Kidney glomerular epithelial cell (primary cell): Measurements from ENCODE around the gene LGI2.
"Not testable (repeated sequence)": the region's sequence is repeated elsewhere in the genome, so short reads cannot be mapped to it uniquely, and the experiment has no call there.

Source experiments
- DNase-seq: peaks from one replicate; lab custom pipeline; 2025; lab: John Stamatoyannopoulos, UW

Gene LGI2

DNA sequence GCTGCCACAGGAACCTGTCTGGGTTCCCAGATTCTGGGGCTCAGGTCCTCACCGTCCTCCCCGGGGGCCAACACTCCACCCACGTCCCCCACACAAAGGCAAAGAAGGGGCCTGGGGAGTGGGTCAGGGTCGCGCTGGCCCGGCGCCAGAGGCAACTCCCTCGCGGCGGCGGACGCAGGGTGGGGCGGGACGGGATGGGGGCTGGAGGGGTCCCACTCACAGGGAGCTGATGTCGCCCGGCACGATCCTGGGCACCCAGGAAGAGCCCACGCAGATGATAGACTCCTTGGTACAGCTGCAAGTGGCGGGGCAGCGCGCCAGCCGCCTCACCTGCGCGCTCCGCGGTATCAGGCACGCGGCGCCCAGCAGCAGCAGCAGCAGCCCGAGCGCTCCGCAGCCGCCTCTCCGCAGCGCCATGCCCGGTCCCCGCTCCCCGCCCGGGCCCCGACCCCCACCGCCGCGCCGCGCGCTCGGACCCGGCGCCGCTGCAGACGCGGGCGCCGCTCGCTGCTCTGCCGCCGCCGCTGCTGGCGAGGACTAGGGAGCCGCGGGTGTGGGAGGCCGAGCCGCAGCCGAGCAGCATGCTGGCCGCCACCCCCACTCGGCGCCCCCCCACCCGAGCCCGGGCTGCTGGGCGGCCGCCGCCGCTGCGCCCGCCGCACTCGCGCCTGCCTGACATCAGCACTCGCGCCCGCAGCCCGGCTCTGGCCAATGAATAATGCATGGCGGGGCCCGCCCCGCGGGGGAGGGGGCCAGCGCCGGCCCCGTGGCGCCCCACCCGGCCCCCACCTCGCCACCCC lies at the start of gene LGI2:
Gene LGI2, minus strand, starts transcription at position 670 of the 800 bp plus-strand sequence. Its CDS starts 253 bp downstream, at position 417.
- DNase-seq: no peak

- DNase-seq: no peak
These were observed 47.8 kb upstream of the LGI2 start for GRCh38 chr4:25078523-25078922.

DNA sequence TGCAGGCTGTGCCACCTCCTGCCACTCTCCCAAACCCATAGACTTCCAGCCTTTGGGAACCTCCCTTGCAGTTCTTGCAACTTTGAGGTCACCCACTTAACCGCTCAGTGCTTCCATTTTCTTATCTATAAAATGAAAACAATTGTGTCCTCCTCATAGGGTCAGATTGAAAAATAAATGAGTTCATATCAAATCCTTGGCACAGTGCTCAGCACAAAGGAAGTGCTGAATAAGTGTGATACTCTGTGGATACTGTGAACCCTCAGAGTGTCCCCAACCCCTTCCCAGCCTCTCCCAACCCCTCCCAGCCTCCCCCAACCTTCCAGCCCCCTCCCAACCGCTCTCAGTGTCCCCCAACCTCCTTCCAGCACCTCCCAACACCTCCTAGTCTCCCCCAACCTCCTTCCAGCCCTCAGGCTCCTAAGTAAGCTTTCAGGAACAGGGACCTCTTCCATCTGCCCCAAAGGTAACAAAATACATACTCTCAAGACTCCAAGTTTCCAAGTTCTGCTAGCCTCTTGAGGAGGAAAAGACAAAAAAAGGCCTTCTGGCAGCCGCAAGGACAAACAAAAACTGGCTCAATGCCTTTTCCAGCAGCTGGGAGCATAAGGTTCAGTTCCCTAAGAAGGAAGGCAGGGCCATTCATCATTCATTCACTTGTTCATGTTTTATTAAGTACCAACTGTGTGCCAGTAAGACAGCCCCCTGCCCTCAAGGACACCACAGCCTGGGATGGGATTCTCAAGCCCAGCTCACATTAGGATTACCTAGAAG lies 46.1 kb upstream of the LGI2 start:
- no peak for DNase-seq

- DNase-seq: no peak
These were observed 45.1 kb upstream of the LGI2 start for GRCh38 chr4:25075851-25076250.

DNA sequence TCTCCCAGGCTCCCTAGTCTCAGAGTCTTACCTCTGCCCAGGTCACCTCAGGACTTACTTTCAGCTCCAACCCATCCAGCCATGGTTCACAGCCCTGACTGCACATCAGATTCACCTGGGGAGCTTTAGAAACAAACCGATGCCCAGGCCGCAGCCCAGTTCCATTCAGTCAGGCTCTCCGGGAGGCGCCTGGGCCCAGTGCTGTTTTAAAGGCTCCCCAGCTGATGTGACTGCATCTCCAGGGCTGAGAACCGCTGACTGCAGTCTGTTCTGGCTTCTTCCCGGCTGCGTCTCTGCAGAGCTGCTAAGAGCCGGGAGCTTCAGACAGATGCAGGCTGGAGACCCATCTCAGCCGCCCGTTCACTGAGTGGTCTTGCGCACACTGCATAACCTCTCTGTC lies 44.4 kb upstream of the LGI2 start:
- DNase-seq: no peak

GRCh38 chr4:25070545-25070944 lies 39.8 kb upstream of the LGI2 start:
- DNase-seq: no peak

DNA sequence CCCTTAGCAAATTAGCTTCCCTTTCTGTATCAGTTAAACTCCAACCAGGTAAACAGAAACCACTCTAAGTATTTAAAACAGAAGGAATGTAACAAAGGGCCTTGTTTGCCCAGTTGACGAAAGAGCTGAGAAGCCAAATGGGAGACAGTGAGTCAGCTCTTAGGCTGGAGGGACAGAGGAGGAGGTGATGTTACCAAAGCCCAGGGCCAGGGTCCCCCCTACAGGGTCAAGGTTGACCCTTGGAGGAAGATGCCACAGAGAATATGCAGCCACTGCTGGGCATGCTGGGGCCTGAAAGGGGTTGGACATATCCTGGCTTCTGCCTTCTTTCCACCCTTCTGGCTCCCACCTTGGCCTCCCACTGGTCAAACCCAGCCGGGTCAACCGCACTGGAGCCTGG lies 38.3 kb upstream of the LGI2 start:
- DNase-seq: no peak

DNA sequence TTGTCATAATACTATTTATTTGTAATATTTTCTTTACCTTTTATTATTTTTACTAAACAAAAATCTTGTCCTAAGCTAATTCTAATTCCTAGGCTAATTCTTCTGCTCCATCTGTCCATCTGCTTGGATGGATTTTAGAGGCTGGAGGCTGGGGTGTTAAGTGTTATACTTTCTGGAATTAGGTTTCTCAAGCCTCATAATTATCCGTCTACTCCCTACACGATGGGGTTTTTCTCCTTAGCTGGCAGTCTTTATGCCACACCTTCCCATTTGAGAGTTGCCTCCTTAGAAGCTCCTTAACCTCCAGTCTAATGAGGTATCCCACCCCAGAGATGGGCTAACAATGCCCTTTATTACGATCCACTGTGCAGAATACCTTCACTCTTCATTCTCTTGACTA lies 37.6 kb upstream of the LGI2 start:
- DNase-seq: no peak

DNA sequence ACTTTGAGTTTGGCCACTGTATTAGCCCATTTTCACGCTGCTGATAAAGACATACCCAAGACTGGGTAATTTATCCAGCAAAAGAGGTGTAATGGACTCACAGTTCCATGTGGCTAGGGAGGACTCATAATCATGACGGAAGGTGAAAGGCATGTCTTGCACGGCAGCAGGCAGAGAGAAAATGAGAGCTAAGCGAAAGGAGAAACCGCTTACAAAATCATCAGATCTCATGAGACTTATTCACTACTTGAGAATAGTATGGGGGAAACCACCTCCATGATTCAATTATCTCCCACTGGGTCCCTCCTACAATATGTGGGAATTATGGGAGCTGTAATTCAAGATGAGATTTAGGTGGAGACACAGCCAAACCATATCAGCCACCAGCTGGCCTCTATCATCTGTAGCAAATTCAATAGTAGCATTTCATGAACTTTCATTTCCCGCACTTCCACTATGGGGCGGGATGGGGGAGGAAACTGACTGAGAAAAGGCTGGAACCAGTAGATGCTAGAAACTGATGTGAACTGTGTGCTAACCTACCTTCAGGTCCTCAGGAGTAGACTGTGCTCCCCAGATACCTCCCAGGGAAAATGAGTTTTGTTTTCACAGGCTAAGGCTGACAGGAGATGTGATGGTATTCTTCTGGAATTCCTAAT lies 35.3 kb upstream of the LGI2 start:
- DNase-seq: peak; percentile 50

DNA sequence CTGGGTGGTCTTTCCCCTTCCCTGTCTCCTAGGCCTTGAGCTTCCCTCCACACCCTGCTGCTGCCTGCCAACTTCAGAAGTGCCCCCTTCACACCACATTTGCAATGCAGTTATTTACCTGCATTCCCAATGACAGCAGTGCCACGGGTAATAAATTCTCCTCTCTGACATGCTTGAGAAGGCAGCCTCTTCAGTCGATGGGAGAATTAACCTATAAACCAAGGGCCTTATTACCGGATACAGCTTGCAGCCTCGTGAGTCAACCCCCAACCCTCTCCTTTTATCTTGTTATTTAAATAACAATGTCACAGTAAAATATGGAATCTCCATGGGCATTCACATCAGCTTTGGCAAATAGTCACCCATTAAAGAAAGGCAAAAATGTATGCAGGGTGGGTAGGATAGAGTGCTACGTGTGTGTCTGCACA lies 34.7 kb upstream of the LGI2 start:
- peak; percentile 76 for DNase-seq

DNA sequence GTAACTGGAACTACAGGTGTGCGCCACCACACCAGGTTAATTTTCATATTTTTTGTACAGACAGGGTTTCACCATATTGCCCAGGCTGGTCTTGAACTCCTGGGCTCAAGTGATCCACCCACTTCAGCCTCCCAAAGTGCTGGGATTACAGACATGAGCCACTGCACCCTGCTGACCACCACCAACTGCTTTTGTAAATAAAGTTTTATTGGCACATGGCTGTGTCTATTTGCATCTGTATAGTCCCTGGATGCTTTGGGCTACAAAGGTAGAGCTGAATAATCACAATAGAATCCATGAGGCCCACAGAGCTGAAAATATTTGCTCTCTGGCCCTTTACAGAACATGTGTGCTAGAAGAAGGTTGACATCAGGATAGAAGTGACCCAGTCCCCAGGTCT lies 33.7 kb upstream of the LGI2 start:
- DNase-seq: not testable (repeated sequence)

DNA sequence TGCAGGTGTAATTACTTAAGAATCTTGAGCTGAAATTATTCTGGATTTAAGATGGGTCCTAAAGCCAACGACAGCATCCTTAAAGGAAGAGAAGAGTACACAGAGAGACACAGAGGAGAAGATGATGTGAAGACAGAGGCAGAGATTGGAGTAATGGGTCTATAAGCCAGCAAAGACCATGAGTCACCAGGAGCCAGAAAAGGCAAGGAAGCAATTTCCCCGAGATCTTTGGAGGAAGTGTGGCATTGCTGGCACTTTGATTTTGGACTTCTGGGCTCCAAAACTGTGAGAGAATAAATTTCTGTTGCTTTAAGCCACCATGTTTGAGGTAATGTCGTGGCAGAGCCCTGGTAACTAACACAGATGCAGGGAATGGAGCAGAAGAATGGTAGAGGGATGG lies 32.4 kb upstream of the LGI2 start:
- DNase-seq: no peak

- no peak for DNase-seq
These were observed 31.4 kb upstream of the LGI2 start for GRCh38 chr4:25062098-25062497.

- DNase-seq: no peak
These were observed 30.9 kb upstream of the LGI2 start for GRCh38 chr4:25061602-25062001.

GRCh38 chr4:25060963-25061340 lies 30.2 kb upstream of the LGI2 start:
- DNase-seq: no peak

GRCh38 chr4:25060241-25060962 lies 29.7 kb upstream of the LGI2 start:
- DNase-seq: no peak

DNA sequence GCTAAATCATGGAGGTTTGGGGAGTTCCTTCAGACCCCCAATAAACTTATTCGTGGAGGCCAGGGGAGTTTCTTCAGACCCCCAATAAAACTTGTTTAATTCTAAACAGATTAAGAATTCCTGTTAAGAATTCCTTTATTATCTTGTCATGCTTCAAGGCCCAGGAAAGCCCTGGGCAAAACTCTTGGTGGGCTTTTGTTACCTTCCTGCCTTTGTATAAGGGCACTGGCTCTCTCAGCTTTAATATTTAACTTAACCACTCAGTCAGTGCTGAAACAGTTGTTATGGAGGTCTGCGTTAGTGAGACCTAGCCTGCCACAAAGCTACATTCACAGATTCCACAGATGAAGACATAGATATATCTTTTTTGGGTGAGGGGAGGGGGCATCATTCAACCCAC lies 29.0 kb upstream of the LGI2 start:
- DNase-seq: no peak

- no peak for DNase-seq
These were observed 28.1 kb upstream of the LGI2 start for GRCh38 chr4:25058796-25059195.

DNA sequence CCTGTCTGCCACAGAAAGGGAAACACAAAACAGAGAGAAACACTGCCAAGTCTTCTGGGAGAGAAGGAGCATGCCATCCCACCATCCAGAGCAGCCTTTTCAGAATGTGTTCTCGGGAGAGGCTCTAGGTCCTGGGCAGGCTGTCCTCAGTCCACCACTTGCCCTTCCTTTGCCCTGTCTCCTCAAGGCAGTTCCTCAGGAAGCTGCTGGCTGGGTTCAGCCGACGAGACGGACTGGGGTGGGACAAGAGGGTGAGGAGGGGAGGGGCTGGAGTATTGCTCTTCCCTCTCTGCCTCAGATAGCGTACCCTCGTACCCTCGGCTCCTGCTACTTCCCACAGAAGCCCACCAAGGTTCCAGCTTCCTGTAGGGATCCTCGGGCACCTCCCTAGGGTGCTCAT lies 26.6 kb upstream of the LGI2 start:
- no peak for DNase-seq

DNA sequence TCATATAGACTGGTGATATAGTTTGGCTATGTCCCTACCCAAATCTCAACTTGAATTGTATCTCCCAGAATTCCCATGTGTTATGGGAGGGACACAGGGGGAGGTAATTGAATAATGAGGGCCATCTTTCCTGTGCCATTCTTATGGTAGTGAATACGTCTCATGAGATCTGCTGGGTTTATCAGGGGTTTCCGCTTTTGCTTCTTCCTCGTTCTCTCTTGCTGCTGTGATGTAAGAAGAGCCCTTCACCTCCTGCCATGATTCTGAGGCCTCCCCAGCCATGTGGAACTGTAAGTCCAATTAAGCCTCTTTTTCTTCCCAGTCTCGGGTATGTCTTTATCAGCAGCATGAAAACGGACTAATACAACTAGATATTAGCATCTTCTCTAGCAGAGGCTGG lies 21.3 kb upstream of the LGI2 start:
- not testable (repeated sequence) for DNase-seq

GRCh38 chr4:25051534-25051933 lies 20.8 kb upstream of the LGI2 start:
- no peak for DNase-seq

- DNase-seq: no peak
These were observed 19.8 kb upstream of the LGI2 start for GRCh38 chr4:25050370-25051078.
